NCI-H2107 treated with DMSO at 0.1 percent for 48 hours (cell line): ENCODE data around the gene DNAJB7.
A peak's percentile ranks its signal among the peaks of the same experiment; 100 is the strongest.
"Not testable (repeated sequence)": the region's sequence is repeated elsewhere in the genome, so short reads cannot be mapped to it uniquely, and the experiment has no call there.

Source experiments
- DNase-seq: peaks from one replicate; lab custom pipeline; 2025; ENCODE audit not compliant: unreplicated experiment; lab: John Stamatoyannopoulos, UW

Gene DNAJB7

GRCh38 chr22:40845816-40846215, 16.1 kb downstream of the DNAJB7 start:
- not testable (repeated sequence) for DNase-seq

- no peak for DNase-seq
Observed at GRCh38 chr22:40844951-40845350, 17.0 kb downstream of the DNAJB7 start.

GRCh38 chr22:40838486-40838885, 23.4 kb downstream of the DNAJB7 start:
- DNase-seq: no peak

GRCh38 chr22:40834619-40835018, 27.3 kb downstream of the DNAJB7 start:
- no peak for DNase-seq

GRCh38 chr22:40829131-40829530, 32.8 kb downstream of the DNAJB7 start:
- DNase-seq: no peak

GRCh38 chr22:40826984-40827741, 34.8 kb downstream of the DNAJB7 start:
- DNase-seq: no peak

GRCh38 chr22:40826292-40826691, 35.6 kb downstream of the DNAJB7 start:
- not testable (repeated sequence) for DNase-seq

- DNase-seq: no peak
Observed at GRCh38 chr22:40823426-40823825, 38.5 kb downstream of the DNAJB7 start.

GRCh38 chr22:40819599-40820140, 42.2 kb downstream of the DNAJB7 start:
- DNase-seq: no peak

GRCh38 chr22:40818747-40819598, 42.9 kb downstream of the DNAJB7 start, which contains the start of gene SLC25A17:
TSS of gene SLC25A17 (minus strand) at chr22:40819346. CDS start at chr22:40819248, 98 bp downstream.
- peak; percentile 33 for DNase-seq

- DNase-seq: no peak
Observed at GRCh38 chr22:40818192-40818746, 43.6 kb downstream of the DNAJB7 start.

GRCh38 chr22:40817737-40818136, 44.2 kb downstream of the DNAJB7 start:
- DNase-seq: no peak

- DNase-seq: no peak
Observed at GRCh38 chr22:40813912-40814315, 48.0 kb downstream of the DNAJB7 start.
